ENCODE data around the gene CELF4.

GRCh38 chr18:37388413-37388812 lies 177.2 kb downstream of the CELF4 start:
- TF ChIP-seq CTCF (IDR thresholded peaks at IDR 0.05; ENCODE audit: low read depth, low read length, poor library complexity, severe bottlenecking) (no peak), EZH2phosphoT487 (IDR thresholded peaks at IDR 0.05; ENCODE audit: borderline replicate concordance, low read length) (no peak)
